Spinal cord (tissue), 10 donors: ENCODE measurements around the gene THBD. TPM values are rescaled to one million over a fixed set of nuclear protein-coding genes. Genes with fewer than 3 reads are reported as not detected.

Experiments
- DNase-seq, 6 donors: peaks; one replicate each; pipeline versions ENCODE4 v3.0.0 to v3.0.0-alpha.2; 2013 to 2015; ENCODE audit warnings: low spot score in 6 of 6, low read depth in 4 of 6
- H3K27ac ChIP-seq: one replicate; pipeline ENCODE4 v1.5.1; 2013; ENCODE audit warnings: low read depth, low read length, control low read depth
- H3K27me3 ChIP-seq: one replicate; pipeline ENCODE4 v1.6.1; 2013; ENCODE audit warnings: low read length; ENCODE audit not compliant: control insufficient read depth, insufficient read depth
- H3K36me3 ChIP-seq: one replicate; pipeline ENCODE4 v1.6.1; 2013; ENCODE audit warnings: low read length; ENCODE audit not compliant: control insufficient read depth, insufficient read depth
- H3K4me1 ChIP-seq: one replicate; pipeline ENCODE4 v1.6.1; 2013; ENCODE audit warnings: low read length; ENCODE audit not compliant: control insufficient read depth, insufficient read depth
- H3K4me3 ChIP-seq: one replicate; pipeline ENCODE4 v1.5.1; 2013; ENCODE audit warnings: low read depth, low read length, control low read depth
- H3K9me3 ChIP-seq: one replicate; pipeline ENCODE4 v1.6.1; 2013; ENCODE audit warnings: low read length; ENCODE audit not compliant: control insufficient read depth, insufficient read depth
- WGBS: methylation state at CpG from one replicate; pipeline ENCODE4 v1.1.5; 2013; ENCODE audit warnings: missing lambda C conversion rate; ENCODE audit not compliant: insufficient coverage; 5-methylcytosine and 5-hydroxymethylcytosine counted together
- polyA plus RNA-seq, 2 donors: library from polyadenylated mRNA; unstranded; fragments of 120-200 nt; gene quantifications; one replicate each; pipeline ENCODE4 v1.2.1, GENCODE V29; 2013; ENCODE audit not compliant: insufficient read length in 2 of 2
- total RNA-seq, 2 donors: library from RNA; depleted of rRNA in 1 of 2; stranded (reverse); fragments of 120-200 nt in 1 of 2; fragments of >200 nt in 1 of 2; gene quantifications; one replicate each; pipeline versions ENCODE4 v1.2.3 to v1.2.4, GENCODE V29; 2013 to 2014
- donor health status: healthy.

Gene THBD
- total and polyA plus RNA-seq, 4 donors = 7.2 to 14.8 (median 13.0) TPM

GRCh38 chr20:23058240-23058639 is 8.8 kb upstream of the THBD start:
- peaks cover 5% of the 10 kb centered on the region for H3K4me1 ChIP-seq
- no peak overlapping the region for H3K27ac ChIP-seq
- no peak overlapping the region for H3K4me3 ChIP-seq
- H3K36me3 ChIP-seq = no peaks in the 10 kb centered on the region
- no peaks in the 10 kb centered on the region for H3K27me3 ChIP-seq
- no peaks in the 10 kb centered on the region for H3K9me3 ChIP-seq
- no peak for DNase-seq
- WGBS = no CpG with 5 or more reads among the region's 1 CpG

- DNase-seq = no peak
- no peak overlapping the region for H3K4me3 ChIP-seq
- WGBS = 93% methylated on average over 5 of the region's 5 CpGs
- H3K27me3 ChIP-seq = peaks cover 35% of the 10 kb centered on the region
- no peak overlapping the region for H3K27ac ChIP-seq
- H3K36me3 ChIP-seq = no peaks in the 10 kb centered on the region
- H3K4me1 ChIP-seq = peaks cover 33% of the 10 kb centered on the region
- no peaks in the 10 kb centered on the region for H3K9me3 ChIP-seq
Measured at GRCh38 chr20:23052904-23053303, 3.4 kb upstream of the THBD start.

- peaks cover 40% of the 10 kb centered on the region for H3K4me1 ChIP-seq
- WGBS = 4% methylated on average over 43 of the region's 46 CpGs
- no peaks in the 10 kb centered on the region for H3K36me3 ChIP-seq
- peaks cover 53% of the 10 kb centered on the region for H3K27me3 ChIP-seq
- peak overlapping the region; percentile 48 for H3K27ac ChIP-seq
- no peaks in the 10 kb centered on the region for H3K9me3 ChIP-seq
- H3K4me3 ChIP-seq = peak overlapping the region; percentile 48
- peak in 3 of 6 donors; percentile 47 to 84 (median 78) for DNase-seq
Measured at GRCh38 chr20:23050847-23051627, 1.6 kb upstream of the THBD start.

GRCh38 chr20:23050076-23050838 is 785 bp upstream of the THBD start:
- no peaks in the 10 kb centered on the region for H3K9me3 ChIP-seq
- H3K27ac ChIP-seq = peak overlapping the region; percentile 50
- DNase-seq = peak in 1 of 6 donors; percentile 21
- peak overlapping the region; percentile 48 for H3K4me3 ChIP-seq
- under 1% methylated on average over 43 of the region's 48 CpGs for WGBS
- peaks cover 53% of the 10 kb centered on the region for H3K27me3 ChIP-seq
- H3K36me3 ChIP-seq = no peaks in the 10 kb centered on the region
- H3K4me1 ChIP-seq = peaks cover 40% of the 10 kb centered on the region

GRCh38 chr20:23048283-23049200 is 930 bp downstream of the THBD start:
- Histone ChIP-seq H3K27ac (no peak overlapping the region), H3K9me3 (no peaks in the 10 kb centered on the region), H3K27me3 (peaks cover 53% of the 10 kb centered on the region), H3K36me3 (no peaks in the 10 kb centered on the region), H3K4me3 (peak overlapping the region; percentile 39), H3K4me1 (peaks cover 40% of the 10 kb centered on the region)
- WGBS = 5% methylated on average over 92 of the region's 92 CpGs
- peak in 2 of 6 donors; percentile 49 to 64 for DNase-seq

- H3K9me3 ChIP-seq = no peaks in the 10 kb centered on the region
- DNase-seq = peak in 2 of 6 donors; percentile 15 to 35
- peaks cover 40% of the 10 kb centered on the region for H3K4me1 ChIP-seq
- no peaks in the 10 kb centered on the region for H3K36me3 ChIP-seq
- peak overlapping the region; percentile 39 for H3K4me3 ChIP-seq
- peaks cover 53% of the 10 kb centered on the region for H3K27me3 ChIP-seq
- no peak overlapping the region for H3K27ac ChIP-seq
- WGBS = 17% methylated on average over 47 of the region's 47 CpGs
Measured at GRCh38 chr20:23047738-23048214, 1.7 kb downstream of the THBD start.

GRCh38 chr20:23047001-23047737 is 2.3 kb downstream of the THBD start:
- no peaks in the 10 kb centered on the region for H3K9me3 ChIP-seq
- WGBS = 74% methylated on average over 8 of the region's 13 CpGs
- peak overlapping the region; percentile 39 for H3K4me3 ChIP-seq
- no peak for DNase-seq
- peaks cover 55% of the 10 kb centered on the region for H3K27me3 ChIP-seq
- no peaks in the 10 kb centered on the region for H3K36me3 ChIP-seq
- H3K27ac ChIP-seq = no peak overlapping the region
- H3K4me1 ChIP-seq = peaks cover 40% of the 10 kb centered on the region

GRCh38 chr20:23046431-23046830 is 3.0 kb downstream of the THBD start:
- peaks cover 39% of the 10 kb centered on the region for H3K4me1 ChIP-seq
- H3K9me3 ChIP-seq = no peaks in the 10 kb centered on the region
- H3K36me3 ChIP-seq = no peaks in the 10 kb centered on the region
- no peak overlapping the region for H3K27ac ChIP-seq
- peaks cover 53% of the 10 kb centered on the region for H3K27me3 ChIP-seq
- no peak overlapping the region for H3K4me3 ChIP-seq
- DNase-seq = no peak
